CD4-positive, alpha-beta T cell treated with Interleukin-4 for 4 hours (primary cell): Measurements from ENCODE around the gene FGD2.

Experiments used
- DNase-seq: peaks from one replicate; pipeline ENCODE4 v3.0.0-alpha.2; 2020

The FGD2 gene

GRCh38 chr6:37019065-37019450 lies 13.6 kb downstream of the FGD2 start:
- no peak for DNase-seq

- DNase-seq: no peak
Measured at GRCh38 chr6:37020381-37020780, 14.9 kb downstream of the FGD2 start.

- DNase-seq: no peak
Measured at GRCh38 chr6:37020812-37021211, 15.4 kb downstream of the FGD2 start.

DNA sequence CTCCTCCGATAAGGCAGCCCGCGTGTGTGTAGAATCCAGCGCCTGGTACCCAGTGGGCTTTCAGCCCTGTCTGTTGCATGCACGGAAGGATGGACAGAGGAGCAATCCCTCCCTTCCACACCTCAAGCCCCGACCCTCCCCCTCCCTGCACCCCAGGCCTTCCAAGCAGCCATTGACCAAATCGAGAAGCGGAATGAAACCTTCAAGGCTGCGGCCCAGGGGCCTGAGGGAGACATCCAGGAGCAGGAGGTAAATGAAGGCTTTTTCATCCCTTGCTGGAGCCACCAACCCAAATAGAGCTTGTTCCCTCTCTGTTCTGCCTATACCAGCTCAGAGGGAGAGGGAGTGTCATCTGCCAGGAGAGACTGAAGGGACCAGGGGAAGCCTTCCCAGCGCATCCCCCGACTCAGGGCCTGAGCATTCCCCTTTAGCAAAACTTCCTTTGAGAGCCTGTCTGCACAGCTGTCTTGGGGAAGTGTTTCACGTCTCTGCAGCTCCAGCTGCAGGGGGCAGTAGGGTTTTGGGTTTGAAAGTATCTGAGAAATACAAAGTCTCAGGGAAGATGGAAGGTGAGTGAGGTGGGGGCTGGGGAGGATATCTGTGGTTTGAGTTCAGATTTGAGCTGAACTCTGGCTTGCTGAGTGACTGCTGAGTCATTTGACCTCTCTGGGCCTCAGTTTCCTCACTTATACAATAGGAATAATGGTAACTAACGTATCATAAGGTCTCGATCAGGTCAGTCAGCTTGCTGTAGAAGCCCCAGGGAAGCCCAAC lies 16.1 kb downstream of the FGD2 start:
- DNase-seq: peak; percentile 81

DNA sequence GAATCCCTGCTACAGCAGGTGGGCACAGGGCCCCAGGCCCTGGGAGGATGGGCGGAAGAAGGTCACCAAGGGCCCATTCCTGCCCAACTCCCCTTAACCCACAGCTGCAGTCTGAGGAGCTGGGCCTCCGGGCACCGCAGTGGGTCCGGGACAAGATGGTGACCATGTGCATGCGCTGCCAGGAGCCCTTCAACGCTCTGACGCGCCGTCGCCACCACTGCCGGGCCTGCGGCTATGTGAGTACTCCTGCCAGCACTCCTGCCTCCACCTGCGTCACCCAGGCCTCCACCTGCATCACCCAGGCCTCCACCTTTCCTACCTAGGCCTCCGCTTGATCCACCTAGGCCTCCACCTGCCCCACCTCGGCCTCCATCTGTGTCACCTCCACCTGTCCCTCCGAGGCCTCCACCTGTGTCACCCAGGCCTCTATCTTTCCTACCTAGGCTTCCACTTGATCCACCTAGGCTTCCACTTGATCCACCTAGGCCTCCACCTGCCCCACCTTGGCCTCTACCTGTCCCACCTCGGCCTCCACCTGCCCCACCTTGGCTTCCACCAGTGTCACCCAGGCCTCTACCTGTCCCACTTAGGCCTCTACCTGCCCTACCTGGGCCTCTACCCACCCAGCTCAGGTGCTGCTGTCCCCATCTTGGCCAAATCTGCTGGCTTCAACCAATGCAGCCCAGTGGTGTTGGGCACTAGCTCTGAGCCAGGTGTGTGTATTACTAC lies 16.8 kb downstream of the FGD2 start:
- DNase-seq: no peak

DNA sequence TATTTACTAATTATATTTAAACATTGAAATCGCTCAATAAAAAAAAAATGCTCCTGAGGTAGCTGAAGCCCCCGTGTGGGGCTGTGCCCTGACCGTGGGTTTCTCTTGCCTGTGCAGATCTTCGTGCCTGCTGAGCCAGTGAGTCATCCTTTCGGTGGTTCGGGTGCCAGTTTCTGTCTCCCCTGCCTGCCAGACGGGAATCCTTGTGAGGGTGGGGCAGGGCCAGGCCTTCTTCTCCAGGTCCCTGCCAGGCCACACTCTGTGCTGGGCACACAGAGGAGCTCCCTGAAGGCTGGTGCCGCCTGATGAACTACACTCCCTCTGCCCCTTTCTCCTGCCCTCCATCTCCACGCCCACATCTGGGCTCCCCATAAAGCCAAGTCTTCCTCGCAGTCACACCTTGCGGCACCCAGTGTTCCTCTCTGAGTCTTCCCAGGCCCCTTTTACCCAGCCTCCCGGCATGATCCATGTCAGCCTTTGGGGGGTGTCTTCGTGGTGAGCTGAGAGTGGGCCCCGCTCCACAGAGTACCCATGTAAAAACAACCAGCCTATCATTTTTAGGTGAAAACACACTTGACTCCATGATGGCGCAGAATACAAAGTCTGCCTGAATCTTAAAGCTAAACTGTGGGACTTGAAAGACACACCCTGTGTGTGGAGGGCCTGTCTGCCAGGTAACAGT lies 19.3 kb downstream of the FGD2 start:
- DNase-seq: peak; percentile 43

DNA sequence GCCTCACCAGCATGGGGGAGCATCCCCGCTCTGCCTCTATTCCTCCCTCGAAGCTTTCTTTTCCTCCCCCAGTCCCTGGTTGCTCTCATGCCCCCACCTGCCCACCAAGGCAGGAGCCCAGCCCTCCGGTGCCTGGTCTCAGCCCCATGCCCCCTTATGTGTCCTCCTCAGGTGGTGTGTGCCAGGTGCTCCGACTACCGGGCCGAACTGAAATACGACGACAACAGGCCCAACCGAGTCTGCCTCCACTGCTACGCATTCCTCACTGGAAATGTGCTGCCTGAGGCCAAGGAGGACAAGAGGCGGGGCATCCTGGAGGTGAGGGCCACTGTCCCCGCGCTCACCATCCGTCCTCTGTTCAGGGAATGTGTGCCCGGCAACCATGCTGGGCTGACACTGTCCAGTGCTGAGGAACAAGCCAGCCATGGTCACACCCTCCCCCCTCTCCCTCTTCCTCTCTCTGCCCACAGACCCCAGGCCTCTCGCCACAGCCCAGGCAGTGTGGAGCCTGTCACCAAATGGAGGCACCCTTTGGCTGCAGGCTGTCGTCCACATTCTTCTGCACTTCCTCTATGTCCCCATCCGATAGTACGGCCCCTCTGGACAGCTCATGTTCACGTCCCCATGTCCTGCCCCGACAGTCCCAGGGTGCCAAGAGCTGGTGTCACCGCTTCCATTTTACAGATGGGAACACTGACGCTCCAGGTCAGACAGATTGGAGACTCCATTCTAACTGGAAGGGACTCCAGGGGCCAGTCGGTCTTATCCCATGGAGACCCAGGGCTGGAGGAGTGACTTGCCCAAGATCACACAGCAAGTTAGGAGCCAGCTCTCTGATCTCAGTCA lies 20.4 kb downstream of the FGD2 start:
- no peak for DNase-seq

DNA sequence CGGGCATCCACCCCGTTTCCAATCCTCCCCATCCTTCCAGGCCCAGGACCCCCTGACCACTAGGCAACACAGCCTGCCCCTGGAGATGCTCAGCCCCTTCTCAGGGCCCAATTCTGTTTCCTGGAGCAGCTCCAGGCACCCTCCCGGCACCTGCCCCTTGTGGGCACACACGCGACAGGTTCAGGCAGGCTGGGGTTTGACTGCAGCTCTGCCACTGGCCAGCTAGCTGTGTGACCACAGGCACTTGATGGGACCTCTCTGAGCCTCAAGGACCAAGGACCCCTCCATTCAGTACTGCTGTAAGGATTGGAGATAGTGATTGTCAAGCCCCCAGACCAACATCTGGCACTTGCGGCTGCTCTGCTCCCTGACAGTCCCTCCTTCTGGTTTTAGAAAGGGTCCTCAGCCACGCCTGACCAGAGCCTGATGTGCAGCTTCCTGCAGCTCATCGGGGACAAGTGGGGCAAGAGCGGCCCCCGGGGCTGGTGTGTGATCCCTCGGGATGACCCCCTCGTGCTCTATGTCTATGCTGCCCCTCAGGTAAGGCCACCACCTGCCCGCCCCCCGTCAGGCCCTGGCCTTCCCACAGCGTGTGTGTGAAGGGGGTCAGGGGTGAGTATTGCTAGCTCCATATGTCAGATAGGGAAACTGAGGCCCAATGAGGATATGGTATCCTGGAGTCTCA lies 21.7 kb downstream of the FGD2 start:
- DNase-seq: no peak

DNA sequence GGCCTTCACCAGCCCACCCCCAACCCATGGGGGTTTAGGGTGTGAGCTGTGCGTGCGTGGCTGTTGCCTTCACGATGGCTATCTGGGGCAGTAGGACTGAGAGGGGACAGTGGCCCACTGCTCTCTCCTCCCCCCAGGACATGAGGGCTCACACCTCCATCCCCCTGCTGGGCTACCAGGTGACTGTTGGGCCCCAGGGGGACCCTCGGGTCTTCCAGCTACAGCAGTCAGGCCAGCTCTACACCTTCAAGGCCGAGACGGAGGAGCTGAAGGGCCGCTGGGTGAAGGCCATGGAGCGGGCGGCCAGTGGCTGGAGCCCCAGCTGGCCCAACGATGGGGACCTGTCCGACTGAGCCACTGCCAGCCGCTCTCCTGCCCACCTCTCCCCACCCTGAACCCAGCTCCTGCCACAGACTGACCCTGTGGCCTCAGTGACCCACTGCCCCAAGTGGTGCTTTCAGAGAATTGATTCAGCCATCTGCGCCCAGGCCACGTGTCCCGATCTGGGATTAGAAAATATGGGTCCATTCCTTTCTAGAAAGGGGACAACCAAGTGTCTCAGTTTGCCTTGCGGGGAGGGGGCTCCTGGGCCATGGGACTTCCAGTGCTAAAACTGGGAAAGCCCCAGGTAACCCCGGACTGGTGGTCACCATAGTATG lies 22.5 kb downstream of the FGD2 start:
- DNase-seq: no peak

DNA sequence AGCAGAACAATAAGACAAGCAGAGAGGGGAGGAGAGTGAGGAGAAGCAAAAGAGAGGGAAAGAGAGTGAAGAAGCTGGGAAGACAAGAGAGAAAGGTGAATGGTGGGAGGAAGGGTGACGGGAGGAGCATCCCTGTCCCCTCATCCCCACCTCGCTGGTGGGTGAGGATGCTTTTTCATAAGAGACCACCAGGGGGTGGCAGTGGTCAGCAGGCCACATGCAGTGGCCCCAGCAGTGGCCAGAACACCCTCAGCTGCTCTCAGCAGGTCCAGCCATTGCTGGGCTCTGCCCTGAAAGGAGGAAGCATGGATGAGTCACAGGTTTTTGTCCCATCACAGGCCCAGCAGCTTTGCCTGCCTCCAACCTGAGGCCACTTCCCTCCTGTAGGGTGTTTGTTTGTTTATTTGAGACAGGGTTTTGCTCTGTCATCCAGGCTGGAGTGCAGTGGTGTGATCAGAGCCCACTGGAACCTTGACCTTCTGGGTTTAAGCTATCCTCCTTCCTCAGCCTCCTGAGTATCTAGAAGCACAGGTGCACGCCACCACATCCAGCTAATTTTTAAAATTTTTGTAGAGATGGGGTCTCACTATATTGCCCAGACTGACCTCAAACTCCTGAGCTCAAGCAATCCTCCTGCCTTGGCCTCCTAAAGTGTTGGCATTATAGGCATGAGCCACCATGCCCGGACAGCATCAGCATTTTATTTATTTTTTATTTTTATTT lies 24.0 kb downstream of the FGD2 start:
- DNase-seq: peak; percentile 54

- no peak for DNase-seq
Measured at GRCh38 chr6:37030599-37030998, 25.1 kb downstream of the FGD2 start.

DNA sequence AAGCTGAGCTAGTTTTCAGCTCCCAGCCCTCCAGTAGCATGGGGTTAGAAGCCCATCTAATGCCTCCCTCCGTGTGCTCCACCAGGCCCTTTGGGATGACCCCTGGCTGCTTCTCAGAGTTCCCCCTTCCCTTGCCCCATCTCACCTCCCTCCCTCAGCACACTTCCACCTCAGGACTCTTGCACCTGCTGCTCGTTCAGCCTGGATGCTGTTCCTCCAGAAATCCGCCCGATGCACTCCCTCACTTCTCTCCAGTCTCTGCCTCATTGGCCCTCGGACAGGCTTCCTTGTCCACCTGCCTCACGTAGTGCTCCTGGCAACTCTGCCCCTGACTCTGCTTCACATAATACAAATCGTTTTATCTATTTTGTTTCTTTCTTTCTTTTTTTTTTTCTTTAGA lies 26.8 kb downstream of the FGD2 start:
- DNase-seq: no peak

GRCh38 chr6:37033255-37033654 lies 27.8 kb downstream of the FGD2 start:
- peak; percentile 53 for DNase-seq

GRCh38 chr6:37033819-37034795 lies 28.7 kb downstream of the FGD2 start:
- DNase-seq: no peak

DNA sequence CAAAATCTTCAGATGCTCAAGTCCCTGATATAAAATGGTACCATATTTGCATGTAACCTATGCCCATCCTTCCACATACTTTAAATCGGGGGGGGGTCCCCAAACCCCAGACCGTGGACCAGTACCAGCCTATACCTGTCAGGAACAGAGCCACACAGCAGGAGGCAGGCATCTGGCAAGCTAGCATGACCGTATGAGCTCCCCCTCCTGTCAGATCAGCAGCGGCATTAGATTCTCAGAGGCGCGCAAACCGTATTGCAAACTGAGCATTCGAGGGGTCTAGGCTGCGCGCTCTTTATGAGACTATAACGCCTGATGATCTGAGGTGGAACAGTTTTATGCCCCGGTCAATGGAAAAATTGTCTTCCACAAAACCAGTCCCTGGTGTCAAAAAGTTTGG lies 30.7 kb downstream of the FGD2 start:
- no peak for DNase-seq

DNA sequence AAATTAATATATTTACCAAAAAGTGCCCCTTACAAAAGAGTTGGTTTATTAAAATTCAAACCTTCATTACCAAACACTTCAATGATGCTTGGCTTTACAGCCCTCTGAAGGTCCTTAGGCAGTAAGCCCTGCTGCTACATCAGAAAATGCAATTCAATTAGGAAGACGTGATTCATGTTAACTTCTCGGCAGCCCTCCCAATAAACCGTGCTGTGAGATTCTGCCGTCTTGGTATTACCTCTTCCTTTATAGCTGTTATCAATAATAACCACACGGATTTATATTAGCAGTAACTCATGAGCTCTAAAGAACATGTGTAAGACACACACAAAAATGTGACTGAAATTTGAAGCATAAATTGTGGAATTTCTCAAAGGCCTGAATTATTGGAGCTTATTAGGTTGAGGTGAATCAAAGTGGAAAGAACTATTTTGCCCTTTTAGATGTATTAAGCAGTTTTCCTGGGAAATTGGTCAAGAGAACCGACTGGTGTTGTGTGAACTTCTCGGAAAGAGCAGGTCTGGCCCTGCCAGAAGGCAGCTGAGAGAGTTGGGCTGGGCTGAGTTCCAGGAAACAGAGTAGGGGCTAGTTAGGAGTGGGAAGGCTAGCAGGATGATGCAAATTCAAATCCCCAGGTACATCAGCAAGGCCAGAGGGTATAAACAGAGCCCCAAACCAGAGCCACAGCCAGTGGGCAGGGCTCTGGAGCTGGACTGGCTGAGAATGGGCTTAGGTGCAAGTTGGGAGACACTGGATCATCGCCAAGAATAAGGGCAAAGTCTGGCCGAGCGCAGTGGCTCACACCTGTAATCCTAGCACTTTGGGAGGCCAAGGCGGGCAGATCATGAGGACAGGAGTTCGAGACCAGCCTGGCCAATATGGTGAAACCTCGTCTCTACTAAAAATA lies 33.1 kb downstream of the FGD2 start:
- DNase-seq: no peak

DNA sequence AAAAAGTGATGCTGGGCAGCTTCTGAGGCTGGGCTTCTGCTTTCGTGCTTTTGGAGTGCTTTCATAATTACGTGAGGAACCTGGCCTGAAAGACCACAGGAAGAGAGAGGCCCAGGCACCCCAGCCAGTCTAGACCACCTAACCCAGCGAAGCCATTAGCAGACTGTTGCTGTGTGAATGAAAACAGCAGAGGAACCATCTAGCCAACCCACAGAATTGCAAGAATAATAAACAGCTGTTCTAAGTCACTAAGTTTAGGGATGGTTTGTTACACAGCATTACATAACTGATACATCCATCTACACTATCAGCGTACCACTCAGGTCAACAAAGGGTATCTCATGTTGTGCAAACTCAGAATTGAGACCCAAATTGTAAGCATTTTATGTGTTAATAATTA lies 34.5 kb downstream of the FGD2 start:
- DNase-seq: no peak

GRCh38 chr6:37041521-37041920 lies 36.1 kb downstream of the FGD2 start:
- no peak for DNase-seq

DNA sequence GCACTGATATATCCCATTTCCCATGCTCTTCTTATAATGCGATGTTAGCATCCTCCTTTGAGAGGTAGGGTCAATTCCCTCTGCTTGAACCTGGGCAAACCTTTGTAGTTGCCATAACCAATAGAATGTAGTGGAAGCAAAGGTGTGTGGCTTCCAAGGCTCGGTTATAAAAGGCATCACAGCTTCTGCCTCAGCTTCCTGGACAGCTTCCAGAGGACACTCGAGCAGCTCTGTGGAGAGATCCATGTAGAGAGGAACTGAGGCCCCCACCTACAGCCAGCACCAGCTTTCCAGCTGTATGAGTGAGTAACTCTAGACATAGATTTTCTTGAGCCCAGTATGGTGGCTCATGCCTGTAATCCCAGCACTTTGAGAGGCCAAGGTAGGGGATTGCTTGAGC lies 36.7 kb downstream of the FGD2 start:
- DNase-seq: no peak
